ENCODE measurements around the gene SYT12.

The SYT12 gene

GRCh38 chr11:67029146-67029545, 6.2 kb downstream of the SYT12 start:
- Mint-ChIP-seq H3K4me1 (peaks cover 23 to 25% of the 10 kb centered on the region in 2 donors), H3K4me3 (no peak overlapping the region), H3K27ac (no peak overlapping the region), H3K9me3 (no peaks in the 10 kb centered on the region), H3K27me3 (peaks cover 72 to 93% of the 10 kb centered on the region in 2 donors), H3K36me3 (no peaks in the 10 kb centered on the region)
- ATAC-seq (replicated peaks) = no peak
- DNase-seq = no peak

GRCh38 chr11:67030976-67031375, 8.0 kb downstream of the SYT12 start:
- no peak for DNase-seq
- no peak overlapping the region for H3K27ac Mint-ChIP-seq
- peaks cover 64 to 90% of the 10 kb centered on the region in 2 donors for H3K27me3 Mint-ChIP-seq
- H3K4me1 Mint-ChIP-seq = peaks cover 11 to 12% of the 10 kb centered on the region in 2 donors
- ATAC-seq (replicated peaks) = no peak
- no peak overlapping the region for H3K4me3 Mint-ChIP-seq
- H3K9me3 Mint-ChIP-seq = no peaks in the 10 kb centered on the region
- H3K36me3 Mint-ChIP-seq = no peaks in the 10 kb centered on the region

GRCh38 chr11:67031791-67032561, 9.0 kb downstream of the SYT12 start:
- ATAC-seq (replicated peaks) (no peak), DNase-seq (no peak)
- H3K9me3 Mint-ChIP-seq = no peaks in the 10 kb centered on the region
- no peaks in the 10 kb centered on the region for H3K36me3 Mint-ChIP-seq
- no peak overlapping the region for H3K27ac Mint-ChIP-seq
- no peak overlapping the region for H3K4me3 Mint-ChIP-seq
- H3K4me1 Mint-ChIP-seq = peaks cover 11 to 12% of the 10 kb centered on the region in 2 donors
- H3K27me3 Mint-ChIP-seq = peaks cover 64 to 90% of the 10 kb centered on the region in 2 donors

GRCh38 chr11:67032830-67033551, 10.1 kb downstream of the SYT12 start:
- no peak overlapping the region for H3K4me3 Mint-ChIP-seq
- DNase-seq = no peak
- H3K27me3 Mint-ChIP-seq = peaks cover 66 to 82% of the 10 kb centered on the region in 2 donors
- H3K4me1 Mint-ChIP-seq = peaks cover 11 to 12% of the 10 kb centered on the region in 2 donors
- H3K9me3 Mint-ChIP-seq = no peaks in the 10 kb centered on the region
- H3K27ac Mint-ChIP-seq = peak overlapping the region; percentile 52
- no peaks in the 10 kb centered on the region for H3K36me3 Mint-ChIP-seq
- ATAC-seq (replicated peaks) = no peak

- ATAC-seq (replicated peaks) (peak in 1 of 2 donors; percentile 33), DNase-seq (no peak)
- no peak overlapping the region for H3K4me3 Mint-ChIP-seq
- no peak overlapping the region for H3K27ac Mint-ChIP-seq
- peaks cover 66 to 79% of the 10 kb centered on the region in 2 donors for H3K27me3 Mint-ChIP-seq
- no peaks in the 10 kb centered on the region for H3K9me3 Mint-ChIP-seq
- H3K4me1 Mint-ChIP-seq = peaks cover 10 to 12% of the 10 kb centered on the region in 2 donors
- H3K36me3 Mint-ChIP-seq = no peaks in the 10 kb centered on the region
Measured at GRCh38 chr11:67033661-67034166, 10.8 kb downstream of the SYT12 start.

GRCh38 chr11:67034350-67034749, 11.4 kb downstream of the SYT12 start:
- H3K4me1 Mint-ChIP-seq = peaks cover 10 to 12% of the 10 kb centered on the region in 2 donors
- no peaks in the 10 kb centered on the region for H3K9me3 Mint-ChIP-seq
- no peak overlapping the region for H3K4me3 Mint-ChIP-seq
- DNase-seq (no peak), ATAC-seq (replicated peaks) (no peak)
- peaks cover 60 to 75% of the 10 kb centered on the region in 2 donors for H3K27me3 Mint-ChIP-seq
- H3K27ac Mint-ChIP-seq = no peak overlapping the region
- H3K36me3 Mint-ChIP-seq = no peaks in the 10 kb centered on the region

GRCh38 chr11:67040147-67040546, 17.2 kb downstream of the SYT12 start:
- H3K4me1 Mint-ChIP-seq = peaks cover 11 to 16% of the 10 kb centered on the region in 2 donors
- DNase-seq = no peak
- no peak overlapping the region for H3K27ac Mint-ChIP-seq
- no peaks in the 10 kb centered on the region for H3K36me3 Mint-ChIP-seq
- no peaks in the 10 kb centered on the region for H3K9me3 Mint-ChIP-seq
- ATAC-seq (replicated peaks) = no peak
- peaks cover 55 to 70% of the 10 kb centered on the region in 2 donors for H3K27me3 Mint-ChIP-seq
- H3K4me3 Mint-ChIP-seq = no peak overlapping the region

GRCh38 chr11:67041602-67042001, 18.7 kb downstream of the SYT12 start:
- no peak for DNase-seq
- H3K4me1 Mint-ChIP-seq = peaks cover 16 to 18% of the 10 kb centered on the region in 2 donors
- no peaks in the 10 kb centered on the region for H3K9me3 Mint-ChIP-seq
- no peak overlapping the region for H3K27ac Mint-ChIP-seq
- no peak overlapping the region for H3K4me3 Mint-ChIP-seq
- peaks cover 52 to 65% of the 10 kb centered on the region in 2 donors for H3K27me3 Mint-ChIP-seq
- no peaks in the 10 kb centered on the region for H3K36me3 Mint-ChIP-seq
- no peak for ATAC-seq (replicated peaks)

- Mint-ChIP-seq H3K27me3 (peaks cover 47 to 61% of the 10 kb centered on the region in 2 donors), H3K27ac (no peak overlapping the region), H3K36me3 (no peaks in the 10 kb centered on the region), H3K4me1 (peaks cover 16 to 19% of the 10 kb centered on the region in 2 donors), H3K9me3 (no peaks in the 10 kb centered on the region), H3K4me3 (no peak overlapping the region)
- ATAC-seq (replicated peaks) (no peak), DNase-seq (no peak)
Measured at GRCh38 chr11:67043572-67044349, 20.8 kb downstream of the SYT12 start.

GRCh38 chr11:67044496-67044895, 21.6 kb downstream of the SYT12 start:
- no peak for DNase-seq
- ATAC-seq (replicated peaks) = no peak
- Mint-ChIP-seq H3K4me3 (no peak overlapping the region), H3K9me3 (no peaks in the 10 kb centered on the region), H3K4me1 (peaks cover 16 to 19% of the 10 kb centered on the region in 2 donors), H3K27ac (no peak overlapping the region), H3K27me3 (peaks cover 46 to 62% of the 10 kb centered on the region in 2 donors), H3K36me3 (no peaks in the 10 kb centered on the region)

GRCh38 chr11:67045314-67045713, 22.4 kb downstream of the SYT12 start:
- H3K36me3 Mint-ChIP-seq = no peaks in the 10 kb centered on the region

GRCh38 chr11:67048515-67049130, 25.7 kb downstream of the SYT12 start:
- no peak for ATAC-seq (replicated peaks)

More at GRCh38 chr11:67045314-67045713, 22.4 kb downstream of the SYT12 start:
- Mint-ChIP-seq H3K4me3 (no peak overlapping the region), H3K4me1 (peaks cover 16 to 19% of the 10 kb centered on the region in 2 donors), H3K27me3 (peaks cover 38 to 54% of the 10 kb centered on the region in 2 donors), H3K9me3 (no peaks in the 10 kb centered on the region), H3K27ac (no peak overlapping the region)
- no peak for DNase-seq
- ATAC-seq (replicated peaks) = peak in 1 of 2 donors; percentile 58

GRCh38 chr11:67050139-67050538, 27.2 kb downstream of the SYT12 start:
- no peak for ATAC-seq (replicated peaks)
- H3K27ac Mint-ChIP-seq = no peak overlapping the region
- no peak for DNase-seq
- no peaks in the 10 kb centered on the region for H3K36me3 Mint-ChIP-seq
- H3K4me3 Mint-ChIP-seq = no peak overlapping the region
- peaks cover 0 to 8% of the 10 kb centered on the region in 2 donors for H3K4me1 Mint-ChIP-seq
- H3K27me3 Mint-ChIP-seq = peaks cover 38 to 40% of the 10 kb centered on the region in 2 donors
- H3K9me3 Mint-ChIP-seq = no peaks in the 10 kb centered on the region

More at GRCh38 chr11:67048515-67049130, 25.7 kb downstream of the SYT12 start:
- H3K36me3 Mint-ChIP-seq = no peaks in the 10 kb centered on the region
- DNase-seq = no peak
- H3K9me3 Mint-ChIP-seq = no peaks in the 10 kb centered on the region
- H3K27ac Mint-ChIP-seq = no peak overlapping the region
- H3K4me1 Mint-ChIP-seq = peaks cover 5 to 8% of the 10 kb centered on the region in 2 donors
- H3K4me3 Mint-ChIP-seq = no peak overlapping the region
- peaks cover 35 to 53% of the 10 kb centered on the region in 2 donors for H3K27me3 Mint-ChIP-seq

All from stimulated activated naive B cell treated with anti-CD40 and anti-IgM and Interleukin-4, amounts not matched to agents 10 μg/mL and 1 μg/mL and 100 μg/mL, for 72 hours (primary cell).